Measurements from ENCODE around the gene SPP1. TPM values are rescaled to one million over a fixed set of nuclear protein-coding genes. Genes with fewer than 3 reads are reported as not detected.

Gene SPP1
- total and polyA plus RNA-seq, 9 of the 15 experiments (the other 6 are each of a cell fraction or from before 2014, with no cell fraction given): 0.10 to 0.64 TPM; not detected in 7

GRCh38 chr4:87950493-87950892, 25.0 kb upstream of the SPP1 start:
- ATAC-seq (no peak), DNase-seq (ENCODE audit: extremely low read depth in 1 of 4, low spot score in 3 of 4) (no peak), FAIRE-seq (no peak)
- no TSS peak for BruUV-seq (replicated peaks)
- H3K4me2 ChIP-seq (ENCODE audit: insufficient read depth, low read length): no peak overlapping the region
- H3K4me1 ChIP-seq (replicated peaks in 1 of 2; ENCODE audit: control insufficient read depth in 2 of 2, insufficient read depth in 2 of 2, low read length in 2 of 2): no peaks in the 10 kb centered on the region
- H3K9me1 ChIP-seq (ENCODE audit: control insufficient read depth, insufficient read depth, low read length): no peaks in the 10 kb centered on the region
- H3K36me3 ChIP-seq (ENCODE audit: control insufficient read depth, insufficient read depth, low read length): no peaks in the 10 kb centered on the region
- H4K20me1 ChIP-seq (replicated peaks; ENCODE audit: control insufficient read depth, insufficient read depth, low read length): no peaks in the 10 kb centered on the region
- ChIA-PET POLR2A (no interaction called here), CTCF (ENCODE audit: low intra/inter-chr PET ratio) (no interaction called here)
- peaks cover 3 to 5% of the 10 kb centered on the region in 2 experiments; a peak in 3 of 5 replicates for H3K27me3 ChIP-seq (ENCODE audit: control insufficient read depth in 2 of 2, insufficient read depth in 2 of 2, low read length in 2 of 2)
- no peak overlapping the region for H3K27ac ChIP-seq (ENCODE audit: extremely low read depth, low read depth, low read length)
- no peak overlapping the region for H3K9ac ChIP-seq (ENCODE audit: insufficient read depth in 1 of 2, low read depth in 2 of 2, low read length in 2 of 2)
- no peaks in the 10 kb centered on the region for H3K79me2 ChIP-seq (ENCODE audit: control insufficient read depth, insufficient read depth, low read length)
- TF ChIP-seq SREBF1 (IDR thresholded peaks at IDR 0.05; ENCODE audit: borderline replicate concordance, low read depth, low read length) (no peak), SUPT5H (IDR thresholded peaks at IDR 0.05) (no peak), NR0B1 (IDR thresholded peaks at IDR 0.05; ENCODE audit: partially characterized antibody) (no peak), ZNF77 (CRISPR knock-in tag; IDR thresholded peaks at IDR 0.05) (no peak), BCOR (IDR thresholded peaks at IDR 0.05) (no peak), RFX7 (CRISPR knock-in tag; IDR thresholded peaks at IDR 0.05) (no peak), KDM4B (IDR thresholded peaks at IDR 0.05; ENCODE audit: borderline replicate concordance in 2 of 2, low read depth in 1 of 2) (no peak), CEBPZ (IDR thresholded peaks at IDR 0.05; ENCODE audit: borderline replicate concordance, low read depth, low read length) (no peak), ARID4B (CRISPR knock-in tag; IDR thresholded peaks at IDR 0.05) (no peak), SMAD3 (CRISPR knock-in tag; conservative IDR thresholded peaks at IDR 0.05) (no peak), PREB (CRISPR knock-in tag; IDR thresholded peaks at IDR 0.05) (no peak)
- no peaks in the 10 kb centered on the region for H3K9me3 ChIP-seq (replicated peaks; ENCODE audit: control insufficient read depth, insufficient read depth, low read depth, low read length)
- H3K4me3 ChIP-seq: no peak overlapping the region
- intact Hi-C loops (cut with micrococcal nuclease): no loop called here
- no peak overlapping the region for H2AFZ ChIP-seq (ENCODE audit: low read depth, low read length)
- in situ Hi-C loops (cut with MboI): no loop called here

Data from K562 (cell line).